Left cardiac atrium (tissue), 4 donors: Measurements from ENCODE around the gene CSMD2. TPM values are rescaled to one million over a fixed set of nuclear protein-coding genes. Genes with fewer than 3 reads are reported as not detected.
A peak's percentile ranks its signal among the peaks of the same experiment; 100 is the strongest.
"Not testable (repeated sequence)": the region's sequence is repeated elsewhere in the genome, so short reads cannot be mapped to it uniquely, and the experiment has no call there.

ENCODE experiments used
- ATAC-seq, 2 donors: fragments of 200-7000 bp; cut with Tn5 transposase; one replicate each; pipeline ENCODE4 v1.9.1; 2020; ENCODE audit warnings: mild to moderate bottlenecking in 2 of 2, moderate library complexity in 2 of 2
- DNase-seq: peaks from one replicate; pipeline ENCODE4 v3.0.0-alpha.2; 2020
- intact Hi-C, 2 donors: fragments of 100-400 bp; cut with DNase I; formaldehyde crosslinking; loops; one replicate each; pipeline versions ENCODE4 v1.14.1 to v1.15.1; 2022 to 2023
- total RNA-seq, 2 donors: library from RNA; stranded (reverse); fragmentation: NEBNext Ultra II Directional; extraction: Animal tissue kit (Norgen Biotek cat#: 25700); gene quantifications; one replicate each; pipeline ENCODE4 v1.2.1, GENCODE V29; 2021
- donor health status: DM: no; HTN: yes; CAD: no.
- donor health status: DM: no; HTN: yes; CAD: no; lungs with severe emphysema.
- donor health status: DM: yes; HTN: yes; CAD: no.
- donor health status: Dilated cardiomyopathy.

The CSMD2 gene
- total RNA-seq, 2 donors from 2014 or later = 0.29 to 0.58 TPM

DNA sequence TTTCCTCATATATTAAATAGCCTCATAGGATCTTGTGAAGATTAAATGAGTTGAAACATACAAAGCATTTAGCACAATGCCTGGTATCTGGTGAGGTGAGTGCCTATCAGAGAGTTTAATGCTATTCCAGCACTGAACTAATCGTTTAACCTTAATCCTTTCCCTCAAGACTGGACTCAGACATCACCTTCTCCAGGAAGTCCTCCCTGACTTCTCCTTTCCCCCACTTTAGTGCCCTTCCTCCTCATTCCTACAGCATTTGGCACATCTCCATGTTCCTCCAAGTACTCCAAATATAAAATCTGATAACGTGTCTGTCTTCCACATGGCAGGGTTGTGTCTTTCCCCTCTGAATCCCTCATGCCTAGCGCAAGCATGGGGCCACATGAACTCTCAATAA lies 632.8 kb downstream of the CSMD2 start:
- intact Hi-C loops = no loop called here
- ATAC-seq = no peak
- DNase-seq = no peak

- intact Hi-C loops = no loop called here
- ATAC-seq = no peak
Measured at GRCh38 chr1:33529957-33530356, 635.1 kb downstream of the CSMD2 start.

GRCh38 chr1:33527934-33528333 lies 637.1 kb downstream of the CSMD2 start:
- ATAC-seq (no peak), DNase-seq (no peak)
- intact Hi-C loops = no loop called here

More at GRCh38 chr1:33529957-33530356, 635.1 kb downstream of the CSMD2 start:
- no peak for DNase-seq

DNA sequence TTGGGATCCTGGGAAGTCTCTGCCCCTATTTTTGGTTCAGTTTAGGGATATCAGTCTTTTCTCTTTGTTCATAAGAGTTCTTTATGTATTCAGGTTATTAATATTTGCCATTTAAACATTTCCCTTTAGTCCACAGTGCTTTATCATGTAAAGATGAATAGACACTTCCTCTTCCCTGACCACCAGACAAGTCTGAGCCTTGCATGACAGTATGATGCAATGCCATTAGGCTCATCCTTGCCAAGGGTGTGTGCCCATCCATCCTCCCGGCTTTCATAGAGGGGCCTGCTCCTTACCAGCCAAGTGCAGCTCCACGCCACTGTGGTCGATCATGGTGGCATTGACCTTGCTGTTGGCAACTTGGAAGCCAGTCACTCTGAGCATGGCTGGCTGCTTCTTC lies 640.4 kb downstream of the CSMD2 start:
- ATAC-seq (no peak), DNase-seq (no peak)
- intact Hi-C loops = no loop called here

GRCh38 chr1:33519240-33519884 lies 645.7 kb downstream of the CSMD2 start:
- intact Hi-C loops = no loop called here
- ATAC-seq (no peak), DNase-seq (no peak)

GRCh38 chr1:33517596-33518250 lies 647.3 kb downstream of the CSMD2 start:
- DNase-seq (no peak), ATAC-seq (no peak)
- intact Hi-C loops = no loop called here

DNA sequence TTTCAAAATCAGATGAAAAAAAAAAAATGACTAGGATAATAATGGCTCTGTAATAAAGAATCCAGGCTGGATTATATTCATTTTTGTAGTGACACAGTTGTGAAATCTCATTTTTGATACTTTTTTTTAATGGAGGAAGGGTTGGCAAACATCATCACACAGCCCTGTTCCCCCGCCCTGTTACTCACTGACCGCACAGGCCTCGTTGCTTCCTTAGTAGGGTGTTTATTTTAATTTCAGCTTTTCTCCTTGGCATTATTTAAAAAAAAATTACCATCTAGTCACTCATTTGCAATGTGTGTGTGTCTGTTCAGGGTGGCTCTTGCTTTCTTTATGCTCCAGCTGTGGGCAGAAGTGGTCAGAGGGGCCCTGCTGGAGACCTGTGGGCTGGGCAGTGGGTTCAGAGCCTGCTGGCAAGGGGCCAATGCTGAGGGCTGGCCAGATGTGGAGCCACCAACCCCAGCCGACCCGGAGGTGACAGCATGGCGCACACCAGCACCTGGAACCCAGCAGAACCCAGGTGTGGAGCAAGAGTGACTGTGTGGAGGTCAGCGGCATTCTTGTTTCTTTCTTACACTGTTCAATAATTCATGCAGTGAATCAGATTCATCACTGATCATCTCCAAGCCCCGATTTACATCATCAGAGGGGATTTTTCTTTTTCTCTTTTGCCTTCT lies 648.0 kb downstream of the CSMD2 start:
- no peak for DNase-seq
- ATAC-seq = no peak
- intact Hi-C loops = no loop called here

DNA sequence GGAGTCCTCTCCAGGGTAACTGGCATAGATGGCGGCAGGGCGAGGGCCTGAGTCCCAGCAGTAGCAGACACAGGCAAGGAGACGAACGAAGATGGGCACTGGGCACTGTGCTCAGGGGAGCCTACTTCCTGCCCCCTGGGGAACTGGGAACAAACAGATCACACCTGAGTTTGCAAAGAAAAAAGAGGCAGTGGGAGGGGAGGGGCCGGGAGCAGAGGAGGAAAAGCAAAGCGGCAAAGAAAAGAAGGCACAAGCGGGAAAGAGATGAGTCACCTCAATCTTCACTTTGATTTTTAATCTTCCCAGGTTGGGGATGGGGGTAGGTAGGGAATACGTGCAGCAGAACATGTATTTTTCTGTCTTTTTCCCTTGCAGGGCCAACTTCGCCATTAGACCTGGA lies 648.6 kb downstream of the CSMD2 start:
- intact Hi-C loops = no loop called here
- DNase-seq = no peak
- ATAC-seq = no peak

GRCh38 chr1:33515607-33516006 lies 649.4 kb downstream of the CSMD2 start:
- DNase-seq = no peak
- peak; percentile 65 to 66 for ATAC-seq
- intact Hi-C loops = no loop called here

DNA sequence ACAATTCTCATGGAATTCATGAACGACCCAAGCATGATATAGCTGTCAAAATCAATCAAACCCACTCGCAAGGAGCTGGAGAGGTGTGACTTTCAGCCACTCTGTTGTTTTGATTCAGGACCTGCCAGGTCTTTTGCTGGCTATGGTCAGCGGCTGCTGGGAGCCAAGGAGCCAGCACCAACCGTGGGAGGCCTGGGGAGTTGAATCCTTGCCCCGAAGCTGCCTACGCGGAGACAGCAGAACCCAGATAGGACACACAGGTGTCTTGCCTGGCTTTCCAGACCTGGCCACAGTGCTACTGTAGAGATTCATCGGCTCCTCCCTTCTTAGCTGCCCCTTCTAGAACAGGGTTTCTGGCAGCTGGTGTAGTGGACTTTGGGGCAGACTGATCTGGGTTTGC lies 649.9 kb downstream of the CSMD2 start:
- DNase-seq (no peak), ATAC-seq (peak; percentile 23 to 27)
- intact Hi-C loops = no loop called here

DNA sequence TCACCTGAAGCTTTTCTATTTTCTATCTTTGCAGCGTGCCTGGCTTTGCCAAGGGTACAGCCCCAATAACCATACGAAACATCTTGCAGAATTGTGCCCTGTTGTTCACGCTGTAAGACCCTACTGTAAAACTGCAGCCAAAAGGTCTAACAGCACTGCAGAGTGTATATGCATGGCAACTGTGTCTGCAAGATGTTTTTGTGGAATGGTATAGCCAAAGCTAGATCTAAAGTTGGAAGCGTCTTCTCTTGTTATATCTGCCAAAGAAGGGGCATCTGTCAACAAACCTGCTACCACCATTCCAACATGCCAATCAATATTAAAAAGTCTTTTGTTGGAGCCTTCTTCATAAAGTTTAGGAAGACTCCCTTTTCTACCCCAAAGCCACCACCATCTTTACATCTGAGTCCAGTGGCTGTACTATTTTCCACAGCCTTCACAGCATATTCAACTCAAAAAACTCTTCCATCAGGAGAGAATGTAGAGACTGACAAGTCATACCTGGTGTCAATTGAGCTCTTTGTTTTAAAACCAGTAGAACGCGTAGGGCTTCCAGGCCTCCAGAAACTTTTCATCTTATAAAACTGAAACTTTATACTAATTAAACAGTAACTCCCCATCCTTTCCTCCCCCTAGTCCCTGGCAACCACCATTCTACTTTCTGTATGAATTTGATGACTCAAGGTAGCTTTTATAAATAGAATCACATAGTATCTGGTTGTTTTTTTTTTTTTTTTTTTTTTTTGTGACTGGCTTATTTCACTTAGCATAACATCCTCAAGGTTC lies 652.6 kb downstream of the CSMD2 start:
- DNase-seq = no peak
- ATAC-seq = no peak
- intact Hi-C loops = no loop called here

- DNase-seq, intact Hi-C loops, ATAC-seq: not testable (repeated sequence)
Measured at GRCh38 chr1:33509276-33509675, 655.8 kb downstream of the CSMD2 start.

DNA sequence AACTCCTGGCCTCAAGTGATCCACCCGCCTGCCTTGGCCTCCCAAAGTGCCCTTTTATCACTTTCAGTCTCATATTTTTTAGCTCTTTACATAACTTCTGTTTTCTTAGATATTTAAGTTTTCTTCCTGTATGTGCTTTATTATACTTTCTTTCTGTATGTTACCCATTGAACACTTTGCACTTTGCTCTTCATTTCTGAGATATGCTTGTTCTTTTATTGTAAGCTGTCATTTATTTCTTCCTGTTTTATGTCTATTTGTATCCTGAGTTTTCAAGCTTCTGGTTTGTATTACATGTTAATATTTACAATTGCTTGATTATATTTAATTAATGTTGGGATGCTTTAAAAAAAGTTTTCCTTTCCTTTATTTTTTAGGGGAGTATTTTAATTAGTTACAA lies 656.9 kb downstream of the CSMD2 start:
- no peak for DNase-seq
- ATAC-seq = no peak
- intact Hi-C loops = no loop called here

DNA sequence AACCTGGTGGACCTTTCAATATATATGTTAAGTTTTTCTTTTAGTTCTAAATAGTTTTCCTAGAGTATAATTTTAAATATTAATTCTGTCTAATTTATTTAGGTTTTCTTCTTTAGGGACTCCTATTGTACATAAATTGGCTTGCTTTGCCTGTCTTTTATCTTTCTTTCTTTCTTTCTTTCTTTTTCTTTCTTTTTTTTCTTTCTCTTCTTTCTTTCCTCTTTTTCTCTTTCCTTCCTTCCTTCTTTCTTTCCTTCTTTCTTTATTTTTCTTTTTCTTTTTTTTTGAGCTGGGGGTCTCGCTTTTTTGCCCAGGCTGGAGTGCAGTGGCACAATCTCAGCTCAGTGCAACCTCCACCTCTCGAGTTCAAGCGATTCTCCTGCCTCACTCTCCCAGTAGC lies 657.4 kb downstream of the CSMD2 start:
- DNase-seq = no peak
- ATAC-seq = no peak
- intact Hi-C loops = no loop called here

- intact Hi-C loops = no loop called here
- DNase-seq (no peak), ATAC-seq (no peak)
Measured at GRCh38 chr1:33503506-33503905, 661.5 kb downstream of the CSMD2 start.

- intact Hi-C loops = no loop called here
- no peak for ATAC-seq
- DNase-seq = no peak
Measured at GRCh38 chr1:33502726-33503125, 662.3 kb downstream of the CSMD2 start.

GRCh38 chr1:33501774-33502173 lies 663.3 kb downstream of the CSMD2 start:
- DNase-seq (no peak), ATAC-seq (no peak)
- intact Hi-C loops = no loop called here

DNA sequence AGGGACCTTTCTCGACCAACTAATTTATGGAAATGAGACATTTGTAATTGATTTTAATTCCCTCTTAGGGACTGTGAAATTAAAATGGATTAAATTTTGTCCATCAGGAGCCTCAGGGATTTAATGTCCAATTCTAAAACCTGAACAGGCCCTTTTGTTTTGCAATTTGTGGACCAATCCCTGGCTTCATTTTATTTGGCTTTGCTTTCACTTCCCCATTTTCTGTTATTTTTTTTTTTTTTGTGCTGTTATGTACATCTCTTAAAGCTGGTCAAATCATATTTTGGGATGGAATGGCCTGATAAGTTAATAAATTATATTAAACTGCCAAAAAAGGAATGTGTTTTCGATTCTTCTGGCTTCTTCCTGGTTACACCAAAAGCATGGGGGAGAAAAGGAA lies 663.7 kb downstream of the CSMD2 start:
- ATAC-seq = no peak
- intact Hi-C loops = no loop called here
- DNase-seq = no peak

- ATAC-seq (no peak), DNase-seq (no peak)
- intact Hi-C loops = no loop called here
Measured at GRCh38 chr1:33500547-33500946, 664.5 kb downstream of the CSMD2 start.

DNA sequence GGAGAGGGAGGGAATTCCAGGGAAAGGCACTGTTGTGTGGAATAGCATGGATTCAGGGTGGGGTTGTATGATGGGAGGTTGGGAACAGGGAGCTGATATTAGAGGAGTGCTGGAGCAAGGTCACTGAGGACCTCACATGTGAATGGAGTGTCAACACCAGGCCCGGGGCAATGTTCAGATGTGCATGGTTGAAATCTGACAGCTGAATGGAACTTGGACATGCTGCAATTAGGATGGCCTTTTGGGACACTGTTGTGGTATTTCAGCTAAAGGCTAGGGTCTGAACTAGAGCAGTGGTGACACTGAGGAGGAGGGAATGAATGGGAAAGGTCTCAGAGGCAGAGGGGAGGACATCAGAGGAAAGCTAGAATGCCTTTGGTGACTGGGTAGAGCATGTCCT lies 667.6 kb downstream of the CSMD2 start:
- no peak for ATAC-seq
- DNase-seq = no peak
- intact Hi-C loops = loop anchor here in 1 of 2 donors (10.0 kb wide), 1 partner anchor 117 kb away; no protein-coding TSS in a partner anchor
